HG03520 (cell line): ENCODE data around the gene SAMD1.
"Not testable (repeated sequence)": the region's sequence is repeated elsewhere in the genome, so short reads cannot be mapped to it uniquely, and the experiment has no call there.

Experiments used
- ATAC-seq: cut with Tn5 transposase; IDR thresholded peaks from one replicate; pipeline ENCODE4 v1.9.1; 2021; ENCODE audit warnings: mild to moderate bottlenecking, moderate library complexity; ENCODE audit not compliant: unreplicated experiment

Gene SAMD1

DNA sequence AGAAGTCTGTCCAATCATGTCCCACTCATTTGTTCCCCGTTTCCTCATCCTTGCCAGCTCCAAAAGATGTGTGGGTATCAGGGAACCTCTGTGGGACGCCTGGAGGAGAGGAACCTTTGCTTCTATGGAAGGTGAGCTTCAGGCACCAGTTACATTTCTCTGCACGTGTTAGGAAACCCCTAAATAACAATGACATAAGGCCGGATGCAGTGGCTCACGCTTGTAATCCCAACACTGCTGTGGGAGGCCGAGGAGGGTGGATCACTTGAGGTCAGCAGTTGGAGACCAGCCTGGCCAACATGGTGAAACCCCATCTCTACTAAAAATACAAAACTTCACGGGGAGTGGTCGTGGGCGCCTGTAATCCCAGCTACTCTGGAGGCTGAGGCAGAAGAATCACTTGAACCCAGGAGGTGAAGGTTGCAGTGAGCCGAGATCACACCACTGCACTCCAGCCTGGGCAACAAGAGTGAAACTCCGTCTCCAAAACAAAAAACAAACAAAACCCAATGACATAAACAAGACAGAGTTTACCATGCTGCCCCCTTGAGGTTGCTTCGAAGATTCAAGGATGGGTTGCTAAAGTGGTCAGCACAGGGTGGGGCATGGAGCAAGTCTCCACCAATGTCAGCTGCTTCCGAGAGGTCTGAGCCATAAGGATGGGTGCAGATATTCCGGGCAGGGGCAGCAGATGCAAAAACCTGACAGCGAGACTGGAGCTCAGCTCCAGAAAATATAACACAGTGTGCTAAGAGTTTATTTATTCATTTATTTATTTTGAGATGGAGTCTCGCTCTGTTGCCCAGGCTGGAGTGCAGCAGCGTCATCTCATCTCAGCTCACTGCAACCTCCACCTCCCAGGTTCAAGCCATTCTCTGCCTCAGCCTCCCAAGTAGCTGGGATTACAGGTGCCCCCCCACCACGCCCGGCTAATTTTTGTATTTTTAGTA lies 47.6 kb downstream of the SAMD1 start:
- not testable (repeated sequence) for ATAC-seq

DNA sequence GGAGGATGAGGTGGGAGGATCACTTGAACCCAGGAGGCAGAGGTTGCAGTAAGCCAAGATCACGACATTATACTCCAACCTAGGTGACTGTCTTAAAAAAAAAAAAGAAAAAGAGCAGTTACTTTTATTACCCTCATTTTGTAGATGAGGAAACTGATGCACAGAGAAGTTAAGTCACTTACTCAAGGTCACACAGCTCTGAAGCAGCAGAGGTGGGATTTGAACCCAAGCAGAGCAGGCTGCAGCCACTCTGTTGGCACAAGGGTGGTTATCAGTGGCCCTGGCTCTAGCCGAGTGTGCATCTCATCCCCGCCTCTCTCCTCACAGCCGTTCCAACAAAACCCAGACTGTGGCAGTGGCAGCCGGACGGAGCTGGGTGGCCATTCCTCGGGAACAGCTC lies 51.4 kb downstream of the SAMD1 start:
- no peak for ATAC-seq
